Measurements from ENCODE around the gene UGGT1.

DNA sequence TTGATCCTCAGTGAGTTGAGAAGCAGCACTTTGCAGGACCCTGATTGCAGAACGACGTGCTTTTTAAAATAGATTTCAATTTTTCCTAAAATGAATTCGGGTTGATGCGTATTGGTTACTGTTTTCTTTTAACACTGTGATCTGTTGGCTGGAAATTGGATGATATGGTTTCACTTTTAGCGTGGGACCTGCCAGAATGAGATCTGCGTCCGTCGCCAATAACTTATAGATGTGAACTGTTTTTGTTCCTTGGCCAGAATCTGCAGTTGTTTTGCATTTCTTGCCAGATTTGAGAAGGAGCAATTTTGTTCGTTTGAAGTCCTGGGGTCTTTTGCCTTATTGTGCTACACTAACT lies 703 bp downstream of the UGGT1 start:
- TF ChIP-seq, protein P1, sequence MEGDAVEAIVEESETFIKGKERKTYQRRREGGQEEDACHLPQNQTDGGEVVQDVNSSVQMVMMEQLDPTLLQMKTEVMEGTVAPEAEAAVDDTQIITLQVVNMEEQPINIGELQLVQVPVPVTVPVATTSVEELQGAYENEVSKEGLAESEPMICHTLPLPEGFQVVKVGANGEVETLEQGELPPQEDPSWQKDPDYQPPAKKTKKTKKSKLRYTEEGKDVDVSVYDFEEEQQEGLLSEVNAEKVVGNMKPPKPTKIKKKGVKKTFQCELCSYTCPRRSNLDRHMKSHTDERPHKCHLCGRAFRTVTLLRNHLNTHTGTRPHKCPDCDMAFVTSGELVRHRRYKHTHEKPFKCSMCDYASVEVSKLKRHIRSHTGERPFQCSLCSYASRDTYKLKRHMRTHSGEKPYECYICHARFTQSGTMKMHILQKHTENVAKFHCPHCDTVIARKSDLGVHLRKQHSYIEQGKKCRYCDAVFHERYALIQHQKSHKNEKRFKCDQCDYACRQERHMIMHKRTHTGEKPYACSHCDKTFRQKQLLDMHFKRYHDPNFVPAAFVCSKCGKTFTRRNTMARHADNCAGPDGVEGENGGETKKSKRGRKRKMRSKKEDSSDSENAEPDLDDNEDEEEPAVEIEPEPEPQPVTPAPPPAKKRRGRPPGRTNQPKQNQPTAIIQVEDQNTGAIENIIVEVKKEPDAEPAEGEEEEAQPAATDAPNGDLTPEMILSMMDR (IDR thresholded peaks at IDR 0.05; ENCODE audit: low read depth, low read length): no peak
- no peak for TF ChIP-seq EZH2phosphoT487 (IDR thresholded peaks at IDR 0.05; ENCODE audit: low read depth)
